Body of pancreas (tissue), 4 donors: ENCODE measurements around the gene CCDC63. TPM values are rescaled to one million over a fixed set of nuclear protein-coding genes. Genes with fewer than 3 reads are reported as not detected.

Experiments
- ATAC-seq: fragments of 150-250 bp; one replicate; pipeline ENCODE4 v1.9.1; 2016
- DNase-seq, 4 donors: peaks; one replicate each; pipeline ENCODE4 v3.0.0-alpha.2; 2019
- H3K27ac ChIP-seq, 4 donors: fragments of 200-600 bp; sonication (generic); 1 replicate in 3 of 4; 2 replicates in 1 of 4; pipeline versions ENCODE4 v1.5.1 to v1.6.1; 2016 to 2019; ENCODE audit warnings: mild to moderate bottlenecking in 1 of 4, mixed read lengths in 1 of 4, moderate library complexity in 1 of 4
- H3K27me3 ChIP-seq, 2 donors: fragments of 200-600 bp; sonication (generic); one replicate each; pipeline ENCODE4 v1.6.0; 2016; ENCODE audit warnings: mild to moderate bottlenecking in 1 of 2
- H3K36me3 ChIP-seq, 2 donors: fragments of 200-600 bp; sonication (generic); replicated peaks in 1 of 2; 2 replicates each; pipeline ENCODE4 v1.5.1; 2016; ENCODE audit warnings: low read depth in 2 of 2; ENCODE audit not compliant: insufficient read depth in 1 of 2
- H3K4me1 ChIP-seq: fragments of 200-600 bp; sonication (generic); one replicate; pipeline ENCODE4 v1.6.0; 2016
- H3K4me3 ChIP-seq, 2 donors: fragments of 200-600 bp; sonication (generic); 1 replicate in 1 of 2; 2 replicates in 1 of 2; pipeline ENCODE4 v1.5.1; 2016 to 2019
- H3K9me3 ChIP-seq, 3 donors: fragments of 200-600 bp; sonication (generic); 1 replicate in 2 of 3; 2 replicates in 1 of 3; pipeline ENCODE4 v1.5.1; 2016
- POLR2A ChIP-seq, 3 donors: fragments of 450-650 bp; IDR thresholded peaks; one replicate each; pipeline ENCODE4 v1.6.1; 2016; ENCODE audit warnings: antibody characterized with exemption in 3 of 3, mild to moderate bottlenecking in 2 of 3
- WGBS, 2 donors: methylation state at CpG; one replicate each; pipeline ENCODE4 v1.1.5; 2017; 5-methylcytosine and 5-hydroxymethylcytosine counted together
- intact Hi-C: fragments of 100-400 bp; cut with DNase I; formaldehyde crosslinking; loops from one replicate; pipeline ENCODE4 v1.15.1; 2023
- total RNA-seq, 2 donors: library from RNA; depleted of rRNA; stranded (reverse); fragments of >200 nt; gene quantifications; one replicate each; pipeline ENCODE4 v1.1.0, GENCODE V29; 2016
- TF ChIP-seq, protein P1 (sequence below), 7 experiments: fragments of 450-650 bp in 4 of 7; fragments of 200-600 bp in 3 of 7; sonication (generic) in 3 of 7; IDR thresholded peaks; one replicate each; pipeline ENCODE4 v1.5.1; 2016 to 2019; ENCODE audit warnings: antibody characterized with exemption in 7 of 7

Gene CCDC63
- total RNA-seq, 2 donors from 2014 or later, result not detected

DNA sequence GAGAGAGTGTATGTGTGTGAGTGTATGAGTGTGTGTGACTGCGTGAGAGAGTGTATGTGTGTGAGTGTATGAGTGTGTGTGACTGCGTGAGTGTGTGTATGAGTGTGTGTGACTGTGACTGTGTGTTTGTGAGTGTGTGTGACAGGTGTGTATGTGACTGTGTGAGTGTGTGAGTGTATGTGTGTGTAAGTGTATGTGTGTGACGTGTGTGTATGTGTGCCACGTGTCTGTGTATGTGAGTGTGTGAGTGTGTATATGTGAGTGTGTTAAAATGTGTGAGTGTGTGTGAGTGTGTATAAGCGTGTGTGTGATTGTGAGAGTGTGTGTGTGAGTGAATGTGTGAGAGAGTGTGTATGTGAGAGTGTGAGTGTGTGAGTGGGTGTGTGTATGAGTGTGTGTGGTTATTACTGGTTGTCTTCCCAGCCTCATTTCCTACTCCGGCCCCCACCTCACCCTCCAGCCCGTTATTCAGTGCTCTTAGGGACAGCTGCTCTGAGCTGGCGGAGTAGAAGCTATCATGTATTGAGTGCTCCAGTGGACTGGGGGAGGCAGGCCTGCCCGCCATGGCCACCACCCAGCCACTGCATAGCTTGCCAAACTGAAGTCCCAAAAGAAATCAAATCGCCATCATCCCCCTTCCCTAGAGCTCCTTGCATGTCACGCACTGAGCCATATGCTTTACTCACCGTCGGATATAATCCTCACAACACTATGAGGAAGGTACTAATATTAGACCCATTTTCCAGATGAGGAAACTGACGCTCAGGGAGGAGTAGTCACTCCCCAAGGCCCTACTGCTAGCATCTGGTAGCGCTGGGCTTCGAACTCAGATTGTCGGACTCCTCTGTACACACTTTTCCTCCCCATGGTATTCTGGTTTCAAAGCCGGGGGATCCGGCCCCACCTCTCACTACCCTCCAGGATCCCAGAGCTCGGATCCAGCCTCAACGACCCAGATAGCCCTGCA lies 83.8 kb downstream of the CCDC63 start:
- Histone ChIP-seq H3K4me1 (no peaks in the 10 kb centered on the region), H3K27ac (no peak overlapping the region), H3K27me3 (peaks cover 0 to 3% of the 10 kb centered on the region in 2 donors), H3K9me3 (no peaks in the 10 kb centered on the region), H3K4me3 (no peak overlapping the region), H3K36me3 (no peaks in the 10 kb centered on the region)
- DNase-seq (no peak), ATAC-seq (no peak)
- intact Hi-C loops, result loop anchor here (10.0 kb wide), 1 partner anchor 364 kb away; no protein-coding TSS in a partner anchor
- WGBS, 2 donors, result 71 to 76% methylated on average over 19 to 20 of the region's 21 CpGs
- TF ChIP-seq POLR2A (IDR thresholded peaks at IDR 0.05), result no peak
- TF ChIP-seq, protein P1, sequence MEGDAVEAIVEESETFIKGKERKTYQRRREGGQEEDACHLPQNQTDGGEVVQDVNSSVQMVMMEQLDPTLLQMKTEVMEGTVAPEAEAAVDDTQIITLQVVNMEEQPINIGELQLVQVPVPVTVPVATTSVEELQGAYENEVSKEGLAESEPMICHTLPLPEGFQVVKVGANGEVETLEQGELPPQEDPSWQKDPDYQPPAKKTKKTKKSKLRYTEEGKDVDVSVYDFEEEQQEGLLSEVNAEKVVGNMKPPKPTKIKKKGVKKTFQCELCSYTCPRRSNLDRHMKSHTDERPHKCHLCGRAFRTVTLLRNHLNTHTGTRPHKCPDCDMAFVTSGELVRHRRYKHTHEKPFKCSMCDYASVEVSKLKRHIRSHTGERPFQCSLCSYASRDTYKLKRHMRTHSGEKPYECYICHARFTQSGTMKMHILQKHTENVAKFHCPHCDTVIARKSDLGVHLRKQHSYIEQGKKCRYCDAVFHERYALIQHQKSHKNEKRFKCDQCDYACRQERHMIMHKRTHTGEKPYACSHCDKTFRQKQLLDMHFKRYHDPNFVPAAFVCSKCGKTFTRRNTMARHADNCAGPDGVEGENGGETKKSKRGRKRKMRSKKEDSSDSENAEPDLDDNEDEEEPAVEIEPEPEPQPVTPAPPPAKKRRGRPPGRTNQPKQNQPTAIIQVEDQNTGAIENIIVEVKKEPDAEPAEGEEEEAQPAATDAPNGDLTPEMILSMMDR (IDR thresholded peaks at IDR 0.05), result no peak

DNA sequence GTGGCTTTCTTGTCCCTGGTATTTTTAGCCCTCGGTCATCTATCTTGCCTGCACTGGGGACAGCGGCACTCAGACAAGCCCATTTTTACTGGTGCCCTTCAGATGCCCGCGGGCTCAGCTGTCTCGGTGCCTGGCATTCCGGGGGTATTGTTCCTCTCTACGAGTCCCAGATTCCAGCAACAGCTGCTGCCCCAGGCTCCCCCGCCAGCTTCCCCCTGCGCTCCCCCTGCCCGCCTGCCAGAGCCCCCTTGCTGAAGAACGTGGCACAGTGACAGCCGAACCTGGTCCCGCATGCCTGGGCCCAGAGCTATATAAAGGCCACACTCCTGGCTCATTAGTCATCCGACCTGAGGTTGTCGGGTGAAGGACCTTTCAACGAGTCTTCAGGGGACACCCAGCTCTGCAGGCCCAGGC lies 84.5 kb downstream of the CCDC63 start:
- no peak for DNase-seq
- ATAC-seq, result no peak
- Histone ChIP-seq H3K4me3 (no peak overlapping the region), H3K9me3 (no peaks in the 10 kb centered on the region), H3K27ac (no peak overlapping the region), H3K36me3 (no peaks in the 10 kb centered on the region), H3K4me1 (no peaks in the 10 kb centered on the region), H3K27me3 (peaks cover 0 to 3% of the 10 kb centered on the region in 2 donors)
- intact Hi-C loops, result loop anchor here (10.0 kb wide), 1 partner anchor 363 kb away; no protein-coding TSS in a partner anchor
- WGBS, 2 donors, result 54 to 61% methylated on average over 10 to 16 of the region's 16 CpGs
- TF ChIP-seq, protein P1 (IDR thresholded peaks at IDR 0.05), result no peak
- no peak for TF ChIP-seq POLR2A (IDR thresholded peaks at IDR 0.05)

DNA sequence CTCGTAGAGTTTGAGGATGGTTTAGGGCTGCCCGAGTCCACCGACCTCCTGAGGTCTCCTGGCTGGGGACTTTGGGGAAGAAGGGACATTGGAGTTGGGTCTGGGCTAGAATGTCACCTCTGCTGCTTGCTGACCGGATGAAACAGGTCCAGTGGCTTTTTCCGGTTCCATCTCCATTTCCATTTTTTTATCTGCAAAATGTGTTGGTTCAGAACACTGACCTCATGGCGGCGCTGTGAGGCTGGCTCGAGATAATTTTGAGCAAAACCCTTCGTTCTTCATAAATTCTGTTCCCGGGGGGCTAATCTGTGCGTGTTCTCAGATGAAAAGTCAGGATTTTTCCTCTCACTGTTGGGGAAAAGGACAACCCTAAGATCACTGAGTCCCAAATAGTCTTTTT lies 85.3 kb downstream of the CCDC63 start:
- peaks cover 0 to 3% of the 10 kb centered on the region in 2 donors for H3K27me3 ChIP-seq
- H3K4me1 ChIP-seq, result peaks cover 4% of the 10 kb centered on the region
- no peak for DNase-seq
- WGBS, 2 donors, result 28 to 37% methylated on average over 7 to 11 of the region's 11 CpGs
- intact Hi-C loops, result loop anchor here (10.0 kb wide), 1 partner anchor 363 kb away; no protein-coding TSS in a partner anchor
- H3K36me3 ChIP-seq, result no peaks in the 10 kb centered on the region
- no peak overlapping the region for H3K4me3 ChIP-seq
- ATAC-seq, result no peak
- H3K27ac ChIP-seq, result no peak overlapping the region
- TF ChIP-seq, protein P1 (IDR thresholded peaks at IDR 0.05), result no peak
- TF ChIP-seq POLR2A (IDR thresholded peaks at IDR 0.05), result no peak
- no peaks in the 10 kb centered on the region for H3K9me3 ChIP-seq

DNA sequence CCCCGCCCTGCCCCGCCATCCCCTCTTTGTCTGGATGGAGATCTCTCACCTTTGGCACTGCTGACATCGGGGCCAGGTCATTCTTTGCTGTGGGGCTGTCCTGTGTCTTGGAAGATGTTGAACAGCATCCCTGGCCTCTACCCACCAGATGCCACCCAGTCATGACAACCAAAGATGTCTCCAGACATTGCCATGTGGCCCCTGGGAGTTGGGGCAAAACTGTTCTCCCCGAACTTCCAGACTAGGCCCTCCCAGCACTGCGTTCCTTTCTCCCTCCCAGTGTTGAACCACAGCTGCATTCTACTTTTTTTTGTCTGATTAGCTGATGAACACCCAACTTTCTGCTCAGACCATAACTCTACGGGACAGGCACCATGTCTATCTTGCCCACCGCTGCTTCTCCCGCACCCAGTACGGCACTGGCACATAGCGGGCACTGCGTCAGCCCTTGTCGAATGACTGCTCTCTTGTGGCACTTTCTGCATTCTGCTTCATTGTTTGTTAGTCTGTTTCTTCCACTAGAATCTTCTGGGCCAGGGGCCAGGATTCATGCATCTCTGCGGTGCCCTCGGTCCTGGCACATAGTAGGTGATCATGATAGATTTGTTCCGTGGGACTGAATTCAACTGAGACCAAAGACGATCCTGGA lies 86.7 kb downstream of the CCDC63 start:
- H3K4me3 ChIP-seq, result no peak overlapping the region
- H3K36me3 ChIP-seq, result no peaks in the 10 kb centered on the region
- peaks cover 9% of the 10 kb centered on the region for H3K4me1 ChIP-seq
- intact Hi-C loops, result loop anchor here (10.0 kb wide), 1 partner anchor 361 kb away; no protein-coding TSS in a partner anchor
- WGBS, 2 donors, result 89% methylated on average over 16 of the region's 16 CpGs
- TF ChIP-seq, protein P1 (IDR thresholded peaks at IDR 0.05), result no peak
- no peak for TF ChIP-seq POLR2A (IDR thresholded peaks at IDR 0.05)
- ATAC-seq (no peak), DNase-seq (no peak)
- H3K27ac ChIP-seq, result no peak overlapping the region
- H3K27me3 ChIP-seq, result peaks cover 0 to 3% of the 10 kb centered on the region in 2 donors
- H3K9me3 ChIP-seq, result no peaks in the 10 kb centered on the region
